ENCODE data around the gene FOLR3. TPM values are rescaled to one million over a fixed set of nuclear protein-coding genes. Genes with fewer than 3 reads are reported as not detected.

Gene FOLR3
- total and polyA plus RNA-seq, 9 of the 15 experiments (the other 6 are each of a cell fraction or from before 2014, with no cell fraction given) = not detected

GRCh38 chr11:72088076-72088808 lies 47.3 kb upstream of the FOLR3 start (continued):
- no peak for TF ChIP-seq ZNF277 (CRISPR knock-in tag; IDR thresholded peaks at IDR 0.05; ENCODE audit: borderline replicate concordance)
- TF ChIP-seq HDAC3 (IDR thresholded peaks at IDR 0.05; ENCODE audit: borderline replicate concordance, partially characterized antibody) = no peak
- no peak for TF ChIP-seq MXI1 (IDR thresholded peaks at IDR 0.05; ENCODE audit: low read depth, low read length)
- TF ChIP-seq NKRF (IDR thresholded peaks at IDR 0.05; ENCODE audit: borderline replicate concordance) = no peak
- peak; percentile 37; the same call in 1 of the 2 replicates for TF ChIP-seq ETV1 (tag; conservative IDR thresholded peaks at IDR 0.05; ENCODE audit: low read depth)
- TF ChIP-seq ARID1B (IDR thresholded peaks at IDR 0.05) = peak; percentile 65
- no peak for TF ChIP-seq BRCA1 (IDR thresholded peaks at IDR 0.05)
- no peak for TF ChIP-seq BRCA1 (CRISPR knock-in tag; IDR thresholded peaks at IDR 0.05)
- TF ChIP-seq HNRNPLL (IDR thresholded peaks at IDR 0.05; ENCODE audit: low read depth, low read length, poor library complexity, severe bottlenecking) = no peak
- no peak for TF ChIP-seq SNIP1 (IDR thresholded peaks at IDR 0.05; ENCODE audit: low read depth)
- TF ChIP-seq MEIS2 (IDR thresholded peaks at IDR 0.05; ENCODE audit: partially characterized antibody) = no peak
- no peak for TF ChIP-seq L3MBTL2 (IDR thresholded peaks at IDR 0.05)
- no peak for TF ChIP-seq PBX2 (CRISPR knock-in tag; IDR thresholded peaks at IDR 0.05; ENCODE audit: low read depth)
- no peak for TF ChIP-seq PBX2 (tag; conservative IDR thresholded peaks at IDR 0.05; ENCODE audit: low read depth)
- no peak for TF ChIP-seq FOXJ3 (CRISPR knock-in tag; IDR thresholded peaks at IDR 0.05)
- no peak for TF ChIP-seq CREM (IDR thresholded peaks at IDR 0.05; ENCODE audit: low read depth)
- TF ChIP-seq SMARCE1 (IDR thresholded peaks at IDR 0.05) = peak; percentile 18; the same call in 1 of the 2 replicates
- no peak for TF ChIP-seq ZNF165 (CRISPR knock-in tag; IDR thresholded peaks at IDR 0.05; ENCODE audit: borderline replicate concordance)
- no peak for TF ChIP-seq COPS2 (conservative IDR thresholded peaks at IDR 0.05)
- TF ChIP-seq HCFC1 (IDR thresholded peaks at IDR 0.05; ENCODE audit: low read depth, low read length) = no peak
- no peak for TF ChIP-seq RBM39 (optimal IDR thresholded peaks at IDR 0.05; ENCODE audit: low read depth, low read length)
- no peak for TF ChIP-seq ZBED1 (IDR thresholded peaks at IDR 0.05)
- TF ChIP-seq NEUROD1 (IDR thresholded peaks at IDR 0.05; ENCODE audit: borderline replicate concordance, low read depth, low read length, partially characterized antibody) = no peak
- TF ChIP-seq MAFF (IDR thresholded peaks at IDR 0.05; ENCODE audit: low read length) = no peak
- peak; percentile 78 for TF ChIP-seq ZNF79 (CRISPR knock-in tag; IDR thresholded peaks at IDR 0.05; ENCODE audit: low read depth)
- TF ChIP-seq CC2D1A (IDR thresholded peaks at IDR 0.05) = no peak
